IPS-18c (cell line): ENCODE data around the gene NEDD4L.
"Not testable (repeated sequence)": the region's sequence is repeated elsewhere in the genome, so short reads cannot be mapped to it uniquely, and the experiment has no call there.

Experiments used
- H3K4me3 ChIP-seq: 2 replicates; pipeline ENCODE4 v1.7.0; 2013; ENCODE audit warnings: low read depth, mild to moderate bottlenecking, low read length, moderate library complexity; ENCODE audit not compliant: insufficient read depth
- H3K9me3 ChIP-seq: one replicate; pipeline ENCODE4 v1.6.1; 2013; ENCODE audit warnings: mild to moderate bottlenecking, low read length, moderate library complexity; ENCODE audit not compliant: control insufficient read depth, insufficient read depth

The NEDD4L gene

DNA sequence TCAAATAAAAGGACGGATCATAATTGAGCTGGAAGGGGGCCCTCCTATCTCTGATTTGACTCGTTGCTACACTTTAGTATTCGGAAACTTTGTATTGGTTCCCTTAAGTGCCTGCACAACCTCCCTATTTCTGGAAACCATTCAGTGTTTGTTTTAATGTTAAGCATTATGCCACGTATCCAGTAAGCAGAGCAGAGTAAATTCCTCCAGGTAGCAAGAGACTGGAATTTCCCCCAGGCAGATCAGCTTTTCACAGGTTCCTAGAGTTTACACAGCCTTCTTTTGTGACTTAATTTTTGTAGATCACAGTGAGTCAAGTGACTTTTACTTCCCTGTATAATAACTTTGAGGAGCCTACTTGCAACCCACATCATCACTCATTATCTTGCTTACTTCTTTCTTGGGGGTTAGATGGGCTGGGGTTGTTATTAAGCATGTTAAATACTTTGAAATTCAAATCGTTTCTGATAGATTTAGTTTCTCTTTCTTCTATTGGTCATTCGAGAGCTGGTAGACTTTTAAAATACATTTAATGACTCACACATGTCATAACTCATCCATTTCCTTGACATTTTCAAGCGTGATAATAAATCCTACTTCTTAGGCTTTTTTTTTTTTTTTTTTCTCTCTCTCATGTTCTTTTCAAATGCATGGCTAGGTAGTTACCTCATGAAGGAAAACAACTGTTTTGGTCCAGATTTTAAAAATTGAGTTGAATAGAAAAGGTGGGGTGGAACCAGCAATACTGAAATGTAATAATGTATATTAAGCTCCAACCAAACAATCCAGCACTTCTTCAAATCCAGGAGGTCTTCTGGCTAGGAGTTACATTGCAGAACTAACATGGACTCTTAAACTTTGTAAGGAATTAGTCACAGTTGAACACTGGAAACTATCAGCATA, 219.3 kb downstream of the NEDD4L start:
- H3K9me3 ChIP-seq: no peaks in the 10 kb centered on the region

DNA sequence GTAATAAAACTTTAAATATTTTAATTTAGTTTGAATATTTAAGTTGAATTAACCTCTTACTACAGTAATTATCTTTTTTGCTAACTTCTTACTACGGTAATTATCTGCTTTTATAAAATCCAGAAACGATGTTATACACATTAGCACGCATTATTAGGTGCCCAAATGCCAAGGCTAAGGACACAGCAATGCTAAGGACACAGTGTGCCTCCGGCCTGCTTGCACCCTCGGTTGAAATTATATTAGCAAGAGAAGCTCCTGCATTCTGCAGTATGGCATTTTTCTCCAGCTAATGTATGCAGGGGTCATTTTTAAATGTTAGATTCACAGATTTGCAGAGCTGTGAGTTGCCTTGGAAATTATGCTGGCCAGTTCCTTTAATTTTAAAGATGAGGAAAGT, 220.0 kb downstream of the NEDD4L start:
- no peaks in the 10 kb centered on the region for H3K9me3 ChIP-seq
- H3K4me3 ChIP-seq: no peak overlapping the region

More for the DNA sequence above, 219.3 kb downstream of the NEDD4L start:
- H3K4me3 ChIP-seq: no peak overlapping the region

DNA sequence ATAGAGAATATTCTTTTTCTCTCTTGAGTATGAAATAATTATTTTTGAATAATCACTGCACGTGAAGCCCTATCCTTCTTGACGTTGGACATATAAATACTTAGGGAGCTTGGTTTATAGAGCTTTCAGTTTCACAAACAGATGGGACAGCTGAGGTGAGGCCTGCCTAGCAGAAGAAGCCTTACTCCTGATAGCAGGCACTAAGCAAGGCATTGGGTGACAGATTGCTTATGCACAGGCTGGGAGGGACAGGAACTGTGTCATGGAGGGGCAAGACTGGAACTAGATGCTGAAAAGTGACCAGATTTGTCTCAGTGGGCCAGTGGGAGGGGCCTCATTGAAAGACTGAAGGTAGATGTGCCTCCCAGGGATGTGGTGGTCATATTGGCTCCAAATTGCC, 220.8 kb downstream of the NEDD4L start:
- Histone ChIP-seq H3K9me3 (no peaks in the 10 kb centered on the region), H3K4me3 (no peak overlapping the region)

GRCh38 chr18:58265489-58265888, 221.5 kb downstream of the NEDD4L start:
- not testable (repeated sequence) for H3K9me3 ChIP-seq, H3K4me3 ChIP-seq

DNA sequence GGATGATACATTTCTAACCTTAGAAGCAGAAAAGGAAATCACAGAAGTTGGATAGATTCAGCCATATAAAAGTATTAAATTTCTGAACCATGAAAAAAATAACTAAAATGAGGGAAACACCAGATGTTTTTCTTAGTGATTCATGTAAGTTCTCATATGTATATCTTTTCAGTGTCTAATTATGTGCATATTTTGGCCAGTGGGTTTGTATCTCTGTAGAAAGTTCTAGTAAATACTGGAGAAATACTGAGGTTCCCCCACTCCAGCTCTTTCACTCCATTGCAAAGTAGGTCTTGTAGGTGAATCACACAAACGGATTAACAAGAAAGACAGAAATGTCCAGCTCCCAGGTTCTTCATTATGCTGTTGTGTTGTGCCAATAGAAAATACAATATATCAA, 222.3 kb downstream of the NEDD4L start:
- no peak overlapping the region for H3K4me3 ChIP-seq
- H3K9me3 ChIP-seq: no peaks in the 10 kb centered on the region

GRCh38 chr18:58267493-58267892, 223.5 kb downstream of the NEDD4L start:
- no peak overlapping the region for H3K4me3 ChIP-seq
- H3K9me3 ChIP-seq: no peaks in the 10 kb centered on the region

GRCh38 chr18:58268849-58269248, 224.8 kb downstream of the NEDD4L start:
- no peaks in the 10 kb centered on the region for H3K9me3 ChIP-seq
- no peak overlapping the region for H3K4me3 ChIP-seq

- no peaks in the 10 kb centered on the region for H3K9me3 ChIP-seq
- H3K4me3 ChIP-seq: no peak overlapping the region
Observed at GRCh38 chr18:58269931-58270330, 225.9 kb downstream of the NEDD4L start.

- no peaks in the 10 kb centered on the region for H3K9me3 ChIP-seq
- H3K4me3 ChIP-seq: no peak overlapping the region
Observed at GRCh38 chr18:58270396-58270795, 226.4 kb downstream of the NEDD4L start.

GRCh38 chr18:58271770-58272169, 227.7 kb downstream of the NEDD4L start:
- Histone ChIP-seq H3K9me3 (no peaks in the 10 kb centered on the region), H3K4me3 (no peak overlapping the region)

DNA sequence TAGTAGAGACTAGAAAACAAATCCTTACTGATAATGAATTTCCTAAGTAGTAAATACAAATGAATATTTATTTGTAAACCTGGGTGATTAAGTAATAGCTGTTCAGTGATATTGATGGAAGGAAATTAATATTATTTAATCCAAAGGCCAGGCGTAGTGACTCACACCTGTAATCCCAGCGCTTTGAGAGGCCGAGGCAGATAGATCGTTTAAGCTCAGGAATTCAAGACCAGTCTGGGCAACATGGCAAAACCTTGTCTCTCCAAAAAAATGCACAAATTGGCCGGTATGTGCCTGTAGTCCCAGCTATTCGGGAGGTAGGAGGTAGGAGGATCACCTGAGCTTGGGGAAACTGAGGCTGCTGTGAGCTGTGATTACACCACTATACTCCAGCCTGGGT, 228.2 kb downstream of the NEDD4L start:
- Histone ChIP-seq H3K9me3 (no peaks in the 10 kb centered on the region), H3K4me3 (no peak overlapping the region)

DNA sequence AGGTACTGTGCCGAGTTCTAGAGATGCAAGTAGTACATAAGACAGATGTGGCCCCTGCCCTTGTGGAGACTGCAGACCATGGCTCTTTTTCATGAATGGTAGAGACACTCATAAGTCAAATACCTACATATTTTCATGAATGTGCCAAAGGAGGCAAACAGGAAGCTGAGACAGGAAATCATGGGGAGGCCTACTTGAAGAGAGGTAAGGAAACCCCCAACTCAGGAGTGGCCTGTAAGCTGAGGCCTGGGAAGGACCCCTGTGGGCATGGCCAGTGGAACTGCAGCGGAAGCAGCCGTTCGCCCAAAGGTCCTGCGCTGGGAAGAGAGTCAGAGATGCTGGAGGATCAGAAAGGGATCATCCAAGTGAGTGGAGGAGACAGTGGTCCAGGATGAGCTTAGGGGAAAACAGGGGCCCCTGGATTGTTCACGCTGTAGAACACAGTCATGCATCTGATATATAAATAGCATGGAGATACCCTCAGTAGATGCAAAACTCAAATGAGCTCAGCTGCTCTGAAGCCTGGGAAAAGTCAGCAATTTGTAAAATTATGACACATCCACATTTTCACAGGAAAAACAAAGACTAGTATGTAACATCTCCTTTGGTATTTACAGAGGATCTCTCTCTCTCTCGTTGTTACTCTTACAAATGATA, 228.9 kb downstream of the NEDD4L start:
- Histone ChIP-seq H3K4me3 (no peak overlapping the region), H3K9me3 (no peaks in the 10 kb centered on the region)

GRCh38 chr18:58275176-58275575, 231.2 kb downstream of the NEDD4L start:
- Histone ChIP-seq H3K4me3 (no peak overlapping the region), H3K9me3 (no peaks in the 10 kb centered on the region)

DNA sequence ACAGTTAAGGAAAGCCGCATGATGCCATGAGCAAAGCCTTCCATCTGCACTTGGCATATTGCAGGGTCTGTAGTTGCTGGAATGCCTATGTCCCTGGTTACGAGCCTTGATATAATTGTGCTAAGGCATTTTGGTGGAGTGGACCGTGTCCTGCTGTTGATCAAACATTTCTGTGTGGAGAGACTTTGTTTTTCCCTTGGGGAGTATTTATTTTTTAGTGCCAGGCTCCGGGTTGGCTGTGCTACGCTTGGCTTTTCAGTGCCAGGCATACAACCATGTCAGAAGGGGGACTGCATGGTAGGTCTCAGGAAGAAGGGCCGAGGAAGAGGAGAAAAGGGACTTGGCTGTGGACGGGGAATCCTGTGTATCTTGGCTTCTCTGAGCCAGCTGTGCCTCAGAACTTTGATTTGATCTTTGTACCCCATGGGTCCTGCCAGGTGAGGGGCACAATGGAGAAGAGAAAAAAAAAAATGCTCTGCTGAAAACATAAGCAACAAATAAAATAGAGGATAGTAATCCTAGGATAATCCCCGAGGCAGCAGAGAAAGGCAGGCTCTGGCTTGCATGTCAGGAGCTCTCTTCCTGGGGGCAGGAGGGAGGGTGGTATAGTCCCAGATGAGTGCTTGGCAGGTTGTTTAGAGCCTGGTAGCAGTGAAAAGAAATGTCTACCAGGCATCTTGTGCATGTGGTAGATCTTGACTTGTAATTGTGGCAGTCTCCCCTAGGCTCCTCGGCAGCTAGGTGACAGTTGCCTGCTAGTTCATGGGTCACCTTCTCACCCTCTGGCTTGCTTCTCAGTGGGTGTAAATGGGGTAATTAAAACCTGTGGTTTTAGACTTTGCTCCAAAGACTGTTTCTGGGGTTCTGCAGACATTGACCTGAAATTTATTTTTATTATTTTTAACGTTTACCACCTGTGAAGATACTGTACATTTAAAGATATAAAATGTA, 233.0 kb downstream of the NEDD4L start:
- Histone ChIP-seq H3K4me3 (no peak overlapping the region), H3K9me3 (no peaks in the 10 kb centered on the region)

DNA sequence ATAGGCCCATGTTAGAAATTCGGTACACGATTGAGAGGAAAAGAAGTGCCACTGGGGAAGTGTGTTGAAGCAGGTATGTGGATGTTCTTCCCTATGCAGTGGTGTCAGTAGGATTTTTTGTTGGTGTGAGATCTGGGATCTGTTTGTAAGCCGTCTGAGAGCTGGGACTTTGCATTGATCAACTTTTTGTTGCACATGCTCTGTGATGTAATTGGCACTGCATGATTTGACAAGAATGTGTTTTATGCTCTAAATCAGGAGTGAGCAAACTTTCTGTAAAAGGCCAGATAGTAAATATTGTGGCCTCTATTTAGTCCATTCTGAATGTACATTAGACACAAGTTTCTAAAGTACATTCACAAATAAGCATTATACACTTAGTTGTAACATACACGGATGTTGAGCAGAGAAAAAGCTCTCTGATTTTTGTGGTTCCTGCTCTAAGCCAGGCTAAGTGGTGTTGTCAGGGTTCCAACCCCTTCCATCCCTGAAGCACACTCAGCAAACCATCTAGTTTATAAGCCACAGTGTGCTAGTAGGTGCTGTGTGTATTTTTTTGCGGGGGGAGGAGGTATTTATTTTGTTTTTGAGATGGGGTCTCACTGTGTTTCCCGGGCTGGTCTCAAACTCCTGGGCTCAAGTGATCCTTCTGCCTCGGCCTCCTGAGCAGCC, 235.6 kb downstream of the NEDD4L start:
- no peaks in the 10 kb centered on the region for H3K9me3 ChIP-seq
- no peak overlapping the region for H3K4me3 ChIP-seq

DNA sequence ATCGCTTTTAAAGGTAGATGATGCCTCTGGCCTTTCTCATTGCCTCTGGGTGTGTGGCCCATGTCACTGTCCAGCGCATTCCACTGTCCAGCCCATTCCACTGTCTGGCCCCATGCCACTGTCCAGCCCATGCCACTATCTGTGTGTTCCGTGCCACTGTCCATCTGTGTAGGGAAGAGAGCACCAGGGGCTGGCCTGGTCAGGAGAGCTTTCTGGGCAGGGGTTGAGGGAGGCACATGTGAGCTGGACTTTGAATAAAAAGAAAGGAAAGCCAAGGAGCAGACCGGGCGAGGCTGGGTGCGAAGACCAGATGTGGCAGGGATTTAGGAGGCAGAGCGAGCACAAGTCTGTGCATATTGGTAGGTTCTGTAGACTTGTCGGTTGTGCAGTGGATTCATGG, 236.2 kb downstream of the NEDD4L start:
- H3K4me3 ChIP-seq: no peak overlapping the region
- H3K9me3 ChIP-seq: no peaks in the 10 kb centered on the region

DNA sequence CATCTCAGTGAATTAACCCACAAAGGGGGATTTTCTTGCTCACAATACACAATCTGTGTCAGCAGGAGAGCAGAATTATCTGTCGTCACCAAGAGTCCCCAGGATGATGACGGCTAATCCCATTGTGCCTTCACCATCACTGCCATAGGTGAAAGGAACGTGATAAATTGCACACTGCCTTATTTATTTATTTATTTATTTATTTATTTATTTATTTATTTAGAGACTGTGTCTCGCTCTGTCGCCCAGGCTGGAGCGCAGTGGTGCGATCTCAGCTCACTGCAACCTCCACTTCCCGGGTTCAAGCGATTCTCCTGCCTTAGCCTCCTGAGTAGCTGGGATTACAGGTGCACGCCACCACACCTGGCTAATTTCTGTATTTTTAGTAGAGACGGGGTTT, 238.8 kb downstream of the NEDD4L start:
- not testable (repeated sequence) for H3K9me3 ChIP-seq, H3K4me3 ChIP-seq
